Right lobe of liver (tissue), 6 donors: ENCODE measurements around the gene ZDHHC7. TPM values are rescaled to one million over a fixed set of nuclear protein-coding genes. Genes with fewer than 3 reads are reported as not detected.

ENCODE experiments used
- ATAC-seq, 4 donors: fragments of 200-7000 bp; cut with Tn5 transposase; one replicate each; pipeline ENCODE4 v1.9.1; 2020; ENCODE audit warnings: mild to moderate bottlenecking in 4 of 4, moderate library complexity in 4 of 4
- DNase-seq, 3 donors: peaks; one replicate each; pipeline ENCODE4 v3.0.0-alpha.2; 2020
- H3K27ac ChIP-seq, 3 donors: fragments of 200-600 bp; one replicate each; pipeline ENCODE4 v1.8.0; 2022
- H3K27me3 ChIP-seq, 2 donors: fragments of 200-600 bp; one replicate each; pipeline ENCODE4 v1.8.0; 2022
- H3K36me3 ChIP-seq, 4 donors: fragments of 200-600 bp; sonication (generic) in 1 of 4; one replicate each; pipeline versions ENCODE4 v1.5.1 to v1.8.0; 2017 to 2022; ENCODE audit warnings: control low read depth in 1 of 4
- H3K4me1 ChIP-seq, 4 donors: fragments of 200-600 bp; sonication (generic) in 1 of 4; one replicate each; pipeline versions ENCODE4 v1.5.1 to v1.8.0; 2017 to 2022; ENCODE audit warnings: control low read depth in 1 of 4
- H3K4me3 ChIP-seq, 3 donors: fragments of 200-600 bp; one replicate each; pipeline ENCODE4 v1.8.0; 2022
- H3K9me3 ChIP-seq, 4 donors: fragments of 200-600 bp; sonication (generic) in 1 of 4; one replicate each; pipeline versions ENCODE4 v1.5.1 to v1.8.0; 2017 to 2022; ENCODE audit warnings: control low read depth in 1 of 4
- CTCF ChIP-seq, 4 donors: fragments of 200-600 bp in 3 of 4; fragments of 450-650 bp in 1 of 4; IDR thresholded peaks; one replicate each; pipeline versions ENCODE4 v1.5.1 to v1.8.0; 2016 to 2022; ENCODE audit warnings: antibody characterized with exemption in 4 of 4, mild to moderate bottlenecking in 2 of 4
- POLR2A ChIP-seq: fragments of 450-650 bp; IDR thresholded peaks from one replicate; pipeline ENCODE4 v1.6.1; 2017; ENCODE audit warnings: antibody characterized with exemption, mild to moderate bottlenecking
- WGBS: methylation state at CpG from one replicate; pipeline ENCODE4 v1.1.6; 2018; ENCODE audit warnings: low coverage, low lambda C conversion rate; ENCODE audit not compliant: insufficient coverage; ENCODE audit errors: missing lambda C conversion rate; 5-methylcytosine and 5-hydroxymethylcytosine counted together
- intact Hi-C, 2 donors: fragments of 100-400 bp; cut with DNase I; formaldehyde crosslinking; loops; one replicate each; pipeline versions ENCODE4 v1.11.2 to v1.14.1; 2022
- total RNA-seq, 6 experiments: library from RNA; depleted of rRNA in 2 of 6; stranded (reverse); fragments of >200 nt in 2 of 6; fragmentation: NEBNext Ultra II Directional in 3 of 6; extraction: Animal tissue kit (Norgen Biotek cat#: 25700) in 3 of 6; gene quantifications; one replicate each; pipeline versions ENCODE4 v1.1.0 to v1.2.4, GENCODE V29; 2016 to 2023
- donor health status: DM: no; HTN: yes; CAD: no.
- donor health status: DM: no; HTN: no; CAD: no.
- donor health status: DM: no; HTN: no; CAD: no.
- donor health status: DM: no; HTN: yes; CAD: no.
- donor health status: DM: no; HTN: yes; CAD: no.

The ZDHHC7 gene
- total RNA-seq, 6 experiments from 2014 or later = 10.7 to 27.5 (median 19.0) TPM

- Histone ChIP-seq H3K27ac (no peak overlapping the region), H3K4me3 (no peak overlapping the region), H3K36me3 (peaks cover 0 to 15% (median 5%) of the 10 kb centered on the region in 4 donors), H3K4me1 (peaks cover 0 to 34% (median 14%) of the 10 kb centered on the region in 4 donors), H3K27me3 (no peaks in the 10 kb centered on the region), H3K9me3 (no peaks in the 10 kb centered on the region)
- DNase-seq (peak in 1 of 3 donors; percentile 9), ATAC-seq (no peak)
- 95% methylated on average over 7 of the region's 11 CpGs for WGBS
- TF ChIP-seq POLR2A (no peak), CTCF (IDR thresholded peaks at IDR 0.05) (no peak)
- intact Hi-C loops = no loop called here
Observed at GRCh38 chr16:84996365-84996764, 15.0 kb downstream of the ZDHHC7 start.

DNA sequence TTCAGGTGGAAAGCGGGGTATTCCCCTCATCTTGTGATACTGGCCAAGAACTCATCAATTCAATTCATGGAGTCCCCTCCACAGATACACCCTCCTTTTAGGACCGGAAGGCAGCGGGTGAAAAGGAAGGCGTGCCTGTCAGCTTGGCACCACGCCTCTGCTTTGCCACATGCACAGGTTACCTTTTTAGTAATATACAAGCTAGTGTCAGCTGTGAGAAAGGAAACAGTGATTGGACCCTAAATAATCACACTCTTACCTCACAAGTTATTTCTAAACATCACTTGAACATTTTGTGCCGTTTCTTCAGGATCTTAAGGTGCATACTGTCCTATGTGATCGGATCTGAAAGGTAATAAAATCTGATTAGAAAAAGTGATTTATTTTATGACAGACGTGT lies 15.7 kb downstream of the ZDHHC7 start:
- no peaks in the 10 kb centered on the region for H3K9me3 ChIP-seq
- H3K4me1 ChIP-seq = peaks cover 0 to 28% (median 11%) of the 10 kb centered on the region in 4 donors
- no peaks in the 10 kb centered on the region for H3K27me3 ChIP-seq
- 84% methylated on average over 8 of the region's 8 CpGs for WGBS
- H3K36me3 ChIP-seq = peaks cover 0 to 17% (median 6%) of the 10 kb centered on the region in 4 donors
- DNase-seq (peak in 1 of 3 donors; percentile 9), ATAC-seq (no peak)
- TF ChIP-seq CTCF (IDR thresholded peaks at IDR 0.05) = no peak
- no peak for TF ChIP-seq POLR2A
- intact Hi-C loops = no loop called here
- peak overlapping the region in 2 of 3 donors; percentile 33 to 92 for H3K27ac ChIP-seq
- H3K4me3 ChIP-seq = no peak overlapping the region

DNA sequence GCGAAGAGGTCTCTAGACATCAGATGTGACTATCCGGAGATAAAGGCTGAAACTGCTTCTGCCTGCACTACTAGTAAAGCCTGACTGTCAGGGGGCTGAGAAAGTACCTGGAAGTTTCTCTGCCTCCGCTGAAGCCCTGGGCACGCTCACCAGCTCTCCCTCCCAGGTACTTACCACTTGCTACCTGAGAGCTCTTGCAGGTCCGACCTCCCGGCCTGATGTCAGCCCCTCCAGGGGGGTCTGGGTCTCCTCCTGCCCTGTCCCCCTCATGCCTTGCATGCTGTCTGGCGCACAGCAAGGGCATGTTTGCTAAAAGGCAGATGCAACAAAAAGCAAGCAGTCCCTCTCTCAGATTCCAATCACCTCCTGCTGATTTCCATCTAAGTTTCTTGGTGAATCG lies 17.4 kb downstream of the ZDHHC7 start:
- Histone ChIP-seq H3K9me3 (no peaks in the 10 kb centered on the region), H3K4me3 (no peak overlapping the region), H3K27ac (peak overlapping the region in 2 of 3 donors; percentile 52 to 92), H3K27me3 (no peaks in the 10 kb centered on the region), H3K36me3 (peaks cover 0 to 34% (median 16%) of the 10 kb centered on the region in 4 donors), H3K4me1 (peaks cover 0 to 15% (median 5%) of the 10 kb centered on the region in 4 donors)
- 100% methylated on average over 2 of the region's 8 CpGs for WGBS
- ATAC-seq (no peak), DNase-seq (peak in 1 of 3 donors; percentile 40)
- TF ChIP-seq POLR2A = no peak
- intact Hi-C loops = no loop called here

DNA sequence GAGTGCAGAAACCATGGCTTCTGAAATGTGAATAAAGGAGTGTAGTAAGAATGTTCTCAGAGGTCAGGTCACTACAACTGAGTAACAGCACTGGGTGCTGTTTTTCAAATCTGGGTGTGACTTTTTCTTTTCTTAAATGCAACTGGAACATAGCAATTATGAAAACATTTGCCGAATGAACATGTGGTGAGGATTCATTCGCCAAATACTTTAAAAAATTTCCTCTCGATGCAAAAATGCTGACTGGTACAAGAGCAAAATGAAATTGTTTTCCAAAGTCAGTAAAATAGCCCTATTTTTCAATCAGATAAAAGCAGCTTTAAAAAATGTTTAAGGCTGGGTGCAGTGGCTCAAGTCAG lies 18.6 kb downstream of the ZDHHC7 start:
- no peaks in the 10 kb centered on the region for H3K9me3 ChIP-seq
- no peaks in the 10 kb centered on the region for H3K27me3 ChIP-seq
- H3K27ac ChIP-seq = no peak overlapping the region
- peaks cover 0 to 44% (median 20%) of the 10 kb centered on the region in 4 donors for H3K36me3 ChIP-seq
- ATAC-seq (no peak), DNase-seq (no peak)
- H3K4me3 ChIP-seq = no peak overlapping the region
- TF ChIP-seq CTCF (IDR thresholded peaks at IDR 0.05) (no peak), POLR2A (no peak)
- WGBS = 76% methylated on average over 3 of the region's 3 CpGs
- intact Hi-C loops = no loop called here
- H3K4me1 ChIP-seq = peaks cover 0 to 10% (median 3%) of the 10 kb centered on the region in 4 donors

GRCh38 chr16:84990782-84991181 lies 20.6 kb downstream of the ZDHHC7 start:
- peaks cover 0 to 10% (median 3%) of the 10 kb centered on the region in 4 donors for H3K4me1 ChIP-seq
- WGBS = 92% methylated on average over 7 of the region's 9 CpGs
- H3K9me3 ChIP-seq = no peaks in the 10 kb centered on the region
- H3K27ac ChIP-seq = no peak overlapping the region
- H3K36me3 ChIP-seq = peaks cover 0 to 52% (median 20%) of the 10 kb centered on the region in 4 donors
- no peak for TF ChIP-seq POLR2A
- TF ChIP-seq CTCF (IDR thresholded peaks at IDR 0.05) = no peak
- H3K4me3 ChIP-seq = no peak overlapping the region
- no peaks in the 10 kb centered on the region for H3K27me3 ChIP-seq
- intact Hi-C loops = no loop called here
- ATAC-seq (no peak), DNase-seq (peak in 1 of 3 donors; percentile 21)
